Measurements from ENCODE around the gene FANCI. TPM values are rescaled to one million over a fixed set of nuclear protein-coding genes. Genes with fewer than 3 reads are reported as not detected.

FANCI gene
- total RNA-seq, 1 donor from 2014 or later = 5.5 TPM

DNA sequence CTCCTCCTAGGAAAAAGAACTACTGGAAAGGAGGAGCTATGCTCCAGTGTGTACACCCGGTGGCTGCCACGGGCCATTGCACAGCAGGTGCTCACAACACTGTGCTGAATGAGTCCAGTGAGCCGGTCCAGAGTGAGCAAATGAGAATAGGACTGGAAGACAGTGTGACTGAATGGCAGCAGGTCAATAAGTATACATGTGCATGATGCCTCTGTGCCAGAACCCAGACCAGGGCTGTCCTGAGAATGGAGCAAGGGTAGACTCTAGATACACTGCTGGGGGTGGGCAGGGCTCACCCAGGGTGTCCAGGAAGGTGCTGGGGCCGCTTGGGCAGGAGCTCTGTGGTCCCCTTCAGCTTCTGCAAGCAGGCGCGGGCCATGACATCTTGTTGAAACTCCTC is 82.5 kb downstream of the FANCI start:
- no peak for TF ChIP-seq CTCF (IDR thresholded peaks at IDR 0.05; ENCODE audit: insufficient read depth, low read length, severe bottlenecking)
- no peaks in the 10 kb centered on the region for H3K27me3 ChIP-seq (ENCODE audit: control insufficient read depth, insufficient read depth, low read length)
- no peak overlapping the region for H3K4me3 ChIP-seq (ENCODE audit: low read depth, low read length)
- no peak for DNase-seq (ENCODE audit: low read depth)
- H3K36me3 ChIP-seq (ENCODE audit: control insufficient read depth, insufficient read depth, low read length) = peaks cover 82% of the 10 kb centered on the region
- peak; percentile 70 for FAIRE-seq

DNA sequence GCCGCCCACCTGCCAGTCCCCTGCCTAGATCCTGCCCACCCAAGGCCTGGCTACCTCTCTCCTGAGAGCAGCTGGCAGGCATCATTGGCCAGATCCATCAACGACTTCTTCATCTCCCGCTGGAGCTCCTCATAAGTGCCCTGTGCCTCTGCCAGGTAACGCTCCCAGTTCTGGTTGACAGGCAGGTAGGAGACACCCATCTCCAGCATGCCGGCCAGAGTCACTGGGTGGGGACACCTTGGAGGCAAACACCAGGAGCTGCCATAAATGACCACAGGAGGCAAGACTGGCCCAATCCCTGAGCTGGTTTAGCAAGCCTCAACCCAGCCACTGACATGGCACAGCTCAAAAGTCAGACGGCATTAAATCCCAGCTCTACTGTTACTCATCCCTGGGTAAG is 83.3 kb downstream of the FANCI start:
- Histone ChIP-seq H3K4me3 (ENCODE audit: low read depth, low read length) (no peak overlapping the region), H3K27me3 (ENCODE audit: control insufficient read depth, insufficient read depth, low read length) (no peaks in the 10 kb centered on the region), H3K36me3 (ENCODE audit: control insufficient read depth, insufficient read depth, low read length) (peaks cover 79% of the 10 kb centered on the region)
- DNase-seq (ENCODE audit: low read depth) = no peak
- no peak for TF ChIP-seq CTCF (IDR thresholded peaks at IDR 0.05; ENCODE audit: insufficient read depth, low read length, severe bottlenecking)
- FAIRE-seq = no peak

DNA sequence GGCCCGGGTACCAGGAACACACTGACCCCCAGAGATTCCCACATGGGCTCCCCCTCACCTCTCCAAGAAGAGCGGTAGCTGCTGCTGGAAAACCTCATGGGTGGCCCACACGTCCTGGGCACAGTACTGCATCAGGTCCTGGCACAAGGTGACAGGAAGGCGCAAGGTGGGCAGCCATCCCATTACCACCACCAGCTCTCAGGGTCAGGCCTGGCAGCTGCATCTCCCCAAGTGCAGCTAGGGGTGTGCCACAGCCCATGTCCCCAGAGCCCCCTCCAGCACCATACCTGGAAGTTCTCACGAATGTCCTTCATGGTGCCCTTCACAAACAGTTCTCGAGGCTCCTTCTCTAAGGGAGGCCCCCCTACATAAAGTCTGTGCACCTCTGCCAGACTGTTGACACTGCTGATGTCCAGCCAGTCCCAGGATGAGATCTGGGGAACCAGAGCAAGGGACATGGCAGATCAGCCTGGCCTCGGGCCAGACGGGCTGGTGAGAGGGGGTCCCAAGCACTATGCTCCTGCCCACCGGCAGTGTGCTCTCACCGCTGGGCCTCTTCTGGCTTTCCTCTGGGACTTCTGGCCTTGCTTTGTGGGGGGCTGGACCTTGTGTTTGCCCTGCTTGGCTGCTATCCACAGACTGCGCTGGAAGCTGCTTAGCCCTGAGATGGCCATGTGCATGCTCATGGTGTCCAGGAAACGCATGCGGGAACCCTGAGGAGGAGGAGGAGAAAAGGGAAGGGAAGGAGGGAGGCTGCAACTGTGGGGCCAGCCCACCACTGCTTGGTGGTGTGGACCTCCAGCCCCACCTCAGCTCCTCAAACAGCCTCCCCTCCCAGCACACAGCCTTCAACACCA is 84.8 kb downstream of the FANCI start:
- FAIRE-seq (no peak), DNase-seq (ENCODE audit: low read depth) (no peak)
- no peak for TF ChIP-seq CTCF (IDR thresholded peaks at IDR 0.05; ENCODE audit: insufficient read depth, low read length, severe bottlenecking)
- H3K4me3 ChIP-seq (ENCODE audit: low read depth, low read length) = no peak overlapping the region
- H3K36me3 ChIP-seq (ENCODE audit: control insufficient read depth, insufficient read depth, low read length) = peaks cover 72% of the 10 kb centered on the region
- H3K27me3 ChIP-seq (ENCODE audit: control insufficient read depth, insufficient read depth, low read length) = no peaks in the 10 kb centered on the region

DNA sequence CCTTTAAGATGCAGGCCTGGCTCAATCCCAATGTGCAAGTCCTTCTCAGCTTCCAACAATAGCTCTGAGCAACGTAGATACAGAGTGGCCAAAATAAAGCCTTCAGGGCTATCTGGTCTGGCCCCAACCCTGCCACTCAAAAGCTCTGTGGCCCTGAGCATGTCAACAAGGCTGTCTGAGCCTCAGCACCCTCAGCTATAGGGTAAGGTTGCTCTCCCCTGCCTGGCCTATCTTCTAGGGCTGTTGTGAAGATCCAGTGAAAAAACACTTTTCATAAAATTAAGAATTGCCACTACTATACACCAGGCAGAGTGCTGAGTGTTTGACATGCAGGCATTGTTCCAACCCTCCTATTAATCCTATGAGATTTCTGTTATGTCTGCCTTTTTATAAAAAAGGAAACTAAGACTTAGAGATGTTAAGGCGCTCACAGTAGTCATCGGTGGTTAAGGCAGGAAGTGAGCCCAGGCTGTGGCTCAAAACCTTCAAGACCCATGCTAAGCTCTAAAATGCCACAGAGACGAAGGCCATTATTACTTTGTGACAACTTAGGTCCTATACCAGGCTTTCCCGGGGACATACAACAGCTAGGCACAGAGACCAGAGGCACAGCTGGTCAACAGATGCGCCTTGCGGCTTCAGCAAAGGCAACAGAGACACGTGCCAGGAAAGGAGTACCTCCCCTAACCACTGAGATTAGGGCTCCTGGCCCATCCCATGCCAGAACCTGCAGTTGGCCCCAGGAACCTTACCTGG is 85.7 kb downstream of the FANCI start:
- no peak overlapping the region for H3K4me3 ChIP-seq (ENCODE audit: low read depth, low read length)
- TF ChIP-seq CTCF (IDR thresholded peaks at IDR 0.05; ENCODE audit: insufficient read depth, low read length, severe bottlenecking) = no peak
- no peak for DNase-seq (ENCODE audit: low read depth)
- FAIRE-seq = no peak
- no peaks in the 10 kb centered on the region for H3K27me3 ChIP-seq (ENCODE audit: control insufficient read depth, insufficient read depth, low read length)
- H3K36me3 ChIP-seq (ENCODE audit: control insufficient read depth, insufficient read depth, low read length) = peaks cover 63% of the 10 kb centered on the region

- H3K27me3 ChIP-seq (ENCODE audit: control insufficient read depth, insufficient read depth, low read length) = no peaks in the 10 kb centered on the region
- H3K36me3 ChIP-seq (ENCODE audit: control insufficient read depth, insufficient read depth, low read length) = peaks cover 58% of the 10 kb centered on the region
- no peak for TF ChIP-seq CTCF (IDR thresholded peaks at IDR 0.05; ENCODE audit: insufficient read depth, low read length, severe bottlenecking)
- H3K4me3 ChIP-seq (ENCODE audit: low read depth, low read length) = no peak overlapping the region
- no peak for FAIRE-seq
- no peak for DNase-seq (ENCODE audit: low read depth)
Observed at GRCh38 chr15:89330119-89330518, 86.3 kb downstream of the FANCI start.

Data from bronchial epithelial cell (primary cell).